ENCODE results near the gene TRPV4.
A peak's percentile ranks its signal among the peaks of the same experiment; 100 is the strongest.

TRPV4 gene

DNA sequence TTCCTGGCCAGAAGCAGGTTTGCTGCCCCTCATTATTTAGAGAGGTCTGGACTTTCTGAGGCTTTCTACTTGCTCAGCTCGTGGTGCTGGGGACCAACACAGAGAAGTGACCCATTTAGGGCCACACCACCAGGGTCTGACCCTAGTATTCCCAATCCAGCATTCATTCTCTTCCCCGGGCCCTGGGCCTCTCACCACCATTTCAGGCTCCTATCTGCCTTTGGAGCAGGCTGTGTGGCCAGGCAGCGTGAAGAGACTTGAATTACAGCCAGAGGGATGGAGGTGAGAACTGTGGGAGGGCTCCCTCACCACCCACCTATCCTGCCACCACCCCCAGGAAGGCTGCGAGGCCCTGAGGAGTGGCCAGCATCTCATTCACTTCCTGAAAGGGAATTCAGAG, 95.0 kb downstream of the TRPV4 start:
- H3K36me3 ChIP-seq (ENCODE audit: insufficient read depth, low read depth, low read length) = no peaks in the 10 kb centered on the region
- H3K9me3 ChIP-seq (ENCODE audit: insufficient read depth, low read depth, low read length) = no peaks in the 10 kb centered on the region

DNA sequence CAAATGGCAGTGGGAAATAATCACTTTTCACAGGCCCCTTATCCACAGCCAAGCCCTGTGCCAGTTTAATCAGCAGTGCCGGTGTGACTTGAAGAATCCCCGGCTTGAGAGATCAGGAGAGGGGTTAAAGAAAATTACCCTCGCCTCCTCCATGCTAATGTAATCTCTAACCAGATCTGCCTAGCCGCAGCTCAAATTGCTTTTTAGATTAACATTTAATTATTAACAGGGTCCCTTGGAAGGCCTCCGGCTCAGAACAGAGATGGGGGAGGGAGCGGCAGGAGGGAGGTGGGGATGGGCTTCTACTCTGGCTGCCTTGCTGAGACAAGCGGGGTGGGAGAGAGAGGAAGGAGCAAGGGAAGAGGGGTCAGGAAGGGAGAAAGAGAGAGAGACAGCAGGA, 95.6 kb downstream of the TRPV4 start:
- peaks cover 19% of the 10 kb centered on the region for H3K27me3 ChIP-seq (ENCODE audit: insufficient read depth, low read length)
- no peaks in the 10 kb centered on the region for H3K36me3 ChIP-seq (ENCODE audit: insufficient read depth, low read depth, low read length)
- no peak overlapping the region for H3K9ac ChIP-seq (ENCODE audit: low read depth, low read length)
- H3K27ac ChIP-seq (ENCODE audit: low read length) = no peak overlapping the region
- peaks cover 5% of the 10 kb centered on the region; the same call in 1 of the 2 replicates for H3K4me1 ChIP-seq (ENCODE audit: insufficient read depth, low read length)
- no peak overlapping the region for H3K4me3 ChIP-seq (ENCODE audit: low read length)
- no peaks in the 10 kb centered on the region for H3K9me3 ChIP-seq (ENCODE audit: insufficient read depth, low read depth, low read length)

More for the DNA sequence above, 95.0 kb downstream of the TRPV4 start:
- H3K4me1 ChIP-seq (ENCODE audit: insufficient read depth, low read length) = peaks cover 5% of the 10 kb centered on the region; the same call in 1 of the 2 replicates
- no peak overlapping the region for H3K9ac ChIP-seq (ENCODE audit: low read depth, low read length)
- peaks cover 19% of the 10 kb centered on the region for H3K27me3 ChIP-seq (ENCODE audit: insufficient read depth, low read length)
- no peak overlapping the region for H3K27ac ChIP-seq (ENCODE audit: low read length)
- H3K4me3 ChIP-seq (ENCODE audit: low read length) = no peak overlapping the region

GRCh38 chr12:109737126-109737525, 96.1 kb downstream of the TRPV4 start:
- Histone ChIP-seq H3K27me3 (ENCODE audit: insufficient read depth, low read length) (peaks cover 19% of the 10 kb centered on the region), H3K9ac (ENCODE audit: low read depth, low read length) (no peak overlapping the region), H3K4me3 (ENCODE audit: low read length) (no peak overlapping the region), H3K9me3 (ENCODE audit: insufficient read depth, low read depth, low read length) (no peaks in the 10 kb centered on the region), H3K36me3 (ENCODE audit: insufficient read depth, low read depth, low read length) (no peaks in the 10 kb centered on the region), H3K27ac (ENCODE audit: low read length) (no peak overlapping the region), H3K4me1 (ENCODE audit: insufficient read depth, low read length) (peaks cover 5% of the 10 kb centered on the region; the same call in 1 of the 2 replicates)

DNA sequence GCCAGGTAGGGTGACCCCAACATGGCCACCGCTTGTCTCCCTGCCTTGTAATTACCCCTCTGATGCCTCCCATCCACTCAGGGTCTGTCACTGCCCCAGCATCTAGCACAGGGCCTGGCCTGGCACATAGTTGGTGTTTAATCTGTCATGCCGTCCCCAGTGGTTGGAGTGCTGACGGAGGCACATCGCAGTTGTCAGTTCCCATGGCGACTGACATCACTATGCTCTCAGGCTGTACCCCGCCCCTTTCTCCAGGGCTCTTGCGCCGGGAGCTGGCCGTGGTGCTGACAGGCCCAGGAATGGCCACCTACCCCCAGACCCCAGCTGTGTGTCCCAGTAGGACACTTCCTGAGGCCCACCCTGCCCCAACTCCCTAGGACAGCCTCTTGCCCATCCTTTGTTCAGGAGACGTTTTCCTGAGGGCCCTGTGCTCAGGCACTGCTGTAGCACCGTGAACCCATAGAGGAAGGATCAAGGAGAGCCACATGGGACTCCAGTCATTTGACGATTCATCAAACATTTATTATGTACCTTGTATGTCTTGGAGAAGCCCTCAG, 96.6 kb downstream of the TRPV4 start:
- no peaks in the 10 kb centered on the region for H3K36me3 ChIP-seq (ENCODE audit: insufficient read depth, low read depth, low read length)
- H3K27ac ChIP-seq (ENCODE audit: low read length) = no peak overlapping the region
- no peaks in the 10 kb centered on the region for H3K9me3 ChIP-seq (ENCODE audit: insufficient read depth, low read depth, low read length)
- peaks cover 5% of the 10 kb centered on the region; the same call in 1 of the 2 replicates for H3K4me1 ChIP-seq (ENCODE audit: insufficient read depth, low read length)
- H3K9ac ChIP-seq (ENCODE audit: low read depth, low read length) = no peak overlapping the region
- peaks cover 19% of the 10 kb centered on the region for H3K27me3 ChIP-seq (ENCODE audit: insufficient read depth, low read length)
- H3K4me3 ChIP-seq (ENCODE audit: low read length) = no peak overlapping the region

- H3K27ac ChIP-seq (ENCODE audit: low read length) = no peak overlapping the region
- H3K4me3 ChIP-seq (ENCODE audit: low read length) = no peak overlapping the region
- H3K9me3 ChIP-seq (ENCODE audit: insufficient read depth, low read depth, low read length) = no peaks in the 10 kb centered on the region
Measured at GRCh38 chr12:109735825-109736551, 97.2 kb downstream of the TRPV4 start.

DNA sequence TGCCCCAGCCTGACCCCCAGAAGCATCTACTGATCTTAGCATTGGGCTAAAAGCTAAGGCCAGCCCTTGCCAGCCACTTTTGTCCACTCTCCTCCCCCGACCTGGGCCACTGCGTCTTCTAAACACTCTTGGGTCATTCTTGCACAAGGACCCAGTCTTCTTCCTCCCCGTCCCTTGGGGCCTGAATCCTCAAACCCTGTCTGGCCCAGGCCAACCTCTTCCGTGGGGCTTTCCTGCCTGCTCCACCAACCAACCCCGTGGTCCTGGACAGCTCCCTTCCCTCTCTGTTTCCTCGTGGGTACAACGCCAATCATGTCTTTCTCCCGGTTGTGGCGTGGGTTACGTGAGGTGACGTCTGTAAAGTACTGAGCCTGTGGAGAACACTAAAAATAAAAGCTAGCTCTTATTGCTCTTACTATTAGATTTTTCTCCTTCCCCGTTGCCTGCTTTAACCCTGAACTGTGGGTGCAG, 98.1 kb downstream of the TRPV4 start:
- no peaks in the 10 kb centered on the region for H3K36me3 ChIP-seq (ENCODE audit: insufficient read depth, low read depth, low read length)
- H3K27ac ChIP-seq (ENCODE audit: low read length) = no peak overlapping the region
- no peaks in the 10 kb centered on the region for H3K9me3 ChIP-seq (ENCODE audit: insufficient read depth, low read depth, low read length)
- H3K4me3 ChIP-seq (ENCODE audit: low read length) = no peak overlapping the region
- H3K4me1 ChIP-seq (ENCODE audit: insufficient read depth, low read length) = peaks cover 5% of the 10 kb centered on the region; the same call in 1 of the 2 replicates
- H3K27me3 ChIP-seq (ENCODE audit: insufficient read depth, low read length) = peaks cover 19% of the 10 kb centered on the region
- no peak overlapping the region for H3K9ac ChIP-seq (ENCODE audit: low read depth, low read length)

More at GRCh38 chr12:109735825-109736551, 97.2 kb downstream of the TRPV4 start:
- no peaks in the 10 kb centered on the region for H3K36me3 ChIP-seq (ENCODE audit: insufficient read depth, low read depth, low read length)
- peaks cover 5% of the 10 kb centered on the region; the same call in 1 of the 2 replicates for H3K4me1 ChIP-seq (ENCODE audit: insufficient read depth, low read length)
- H3K9ac ChIP-seq (ENCODE audit: low read depth, low read length) = no peak overlapping the region
- H3K27me3 ChIP-seq (ENCODE audit: insufficient read depth, low read length) = peaks cover 19% of the 10 kb centered on the region

- Histone ChIP-seq H3K9me3 (ENCODE audit: insufficient read depth, low read depth, low read length) (no peaks in the 10 kb centered on the region), H3K36me3 (ENCODE audit: insufficient read depth, low read depth, low read length) (no peaks in the 10 kb centered on the region), H3K4me1 (ENCODE audit: insufficient read depth, low read length) (peaks cover 5% of the 10 kb centered on the region; the same call in 1 of the 2 replicates), H3K4me3 (ENCODE audit: low read length) (peak overlapping the region; percentile 48), H3K27me3 (ENCODE audit: insufficient read depth, low read length) (peaks cover 19% of the 10 kb centered on the region), H3K27ac (ENCODE audit: low read length) (no peak overlapping the region), H3K9ac (ENCODE audit: low read depth, low read length) (no peak overlapping the region)
Measured at GRCh38 chr12:109734219-109735000, 98.8 kb downstream of the TRPV4 start.

Measured in iPS-20b (cell line).